Measurements from ENCODE around the gene LLGL2.
"Not testable (repeated sequence)": the region's sequence is repeated elsewhere in the genome, so short reads cannot be mapped to it uniquely, and the experiment has no call there.

The LLGL2 gene

DNA sequence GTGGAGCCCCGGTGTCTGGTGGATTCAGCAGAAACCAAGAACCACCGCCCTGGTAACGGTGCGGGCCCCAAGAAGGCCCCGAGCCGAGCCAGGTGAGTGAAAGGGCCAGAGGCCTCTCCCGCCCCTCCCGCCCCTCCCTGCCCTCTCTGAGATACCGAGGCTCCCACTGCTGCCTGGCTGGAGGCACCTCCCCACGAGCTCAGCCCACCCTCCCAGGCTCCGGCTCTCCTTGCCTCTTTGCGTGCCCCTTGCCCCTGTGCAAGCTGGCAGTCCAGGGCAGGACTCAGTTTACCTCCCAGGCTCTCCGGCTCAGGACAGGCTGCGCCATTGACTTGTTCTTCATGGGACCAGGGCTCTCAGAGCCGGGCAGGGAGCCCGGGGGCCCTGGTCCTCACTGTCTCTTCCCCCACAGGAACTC lies 48.1 kb downstream of the LLGL2 start:
- TF ChIP-seq ELF4 (IDR thresholded peaks at IDR 0.05): no peak
- TF ChIP-seq CTBP1 (IDR thresholded peaks at IDR 0.05; ENCODE audit: borderline replicate concordance): no peak
- no peak for TF ChIP-seq ZNF384 (IDR thresholded peaks at IDR 0.05)
- TF ChIP-seq FOXM1 (IDR thresholded peaks at IDR 0.05; ENCODE audit: borderline replicate concordance): no peak
- no peak for TF ChIP-seq SUZ12 (IDR thresholded peaks at IDR 0.05)
- ChIA-PET CTCF (no interaction called here), POLR2A (no interaction called here)
- DNase-seq (ENCODE audit: extremely low spot score): no peak

DNA sequence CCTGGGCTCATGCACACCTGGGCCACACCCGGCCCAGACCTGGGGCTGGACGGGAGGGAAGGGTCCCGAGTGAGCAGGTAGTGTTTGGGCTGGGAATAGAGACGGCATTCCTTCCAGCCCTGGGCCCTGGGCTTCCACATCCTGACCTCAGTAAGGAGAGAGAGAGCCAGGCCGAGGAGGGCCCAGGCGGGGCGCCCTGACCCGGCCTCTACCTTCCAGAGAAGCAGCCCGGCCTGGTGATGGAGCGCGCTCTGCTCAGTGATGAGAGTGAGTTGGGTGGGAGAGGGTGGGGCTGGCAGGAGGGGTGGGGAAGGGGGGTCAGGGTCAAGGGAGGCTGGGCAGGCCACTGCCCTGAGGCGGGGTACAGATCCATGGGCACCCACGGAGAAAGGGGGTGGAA lies 48.5 kb downstream of the LLGL2 start:
- TF ChIP-seq FOXA1 (IDR thresholded peaks at IDR 0.05): no peak
- no peak for TF ChIP-seq ELF4 (IDR thresholded peaks at IDR 0.05)
- TF ChIP-seq, protein P1, sequence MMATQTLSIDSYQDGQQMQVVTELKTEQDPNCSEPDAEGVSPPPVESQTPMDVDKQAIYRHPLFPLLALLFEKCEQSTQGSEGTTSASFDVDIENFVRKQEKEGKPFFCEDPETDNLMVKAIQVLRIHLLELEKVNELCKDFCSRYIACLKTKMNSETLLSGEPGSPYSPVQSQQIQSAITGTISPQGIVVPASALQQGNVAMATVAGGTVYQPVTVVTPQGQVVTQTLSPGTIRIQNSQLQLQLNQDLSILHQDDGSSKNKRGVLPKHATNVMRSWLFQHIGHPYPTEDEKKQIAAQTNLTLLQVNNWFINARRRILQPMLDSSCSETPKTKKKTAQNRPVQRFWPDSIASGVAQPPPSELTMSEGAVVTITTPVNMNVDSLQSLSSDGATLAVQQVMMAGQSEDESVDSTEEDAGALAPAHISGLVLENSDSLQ (IDR thresholded peaks at IDR 0.05): no peak
- TF ChIP-seq SP1 (IDR thresholded peaks at IDR 0.05): no peak
- no peak for TF ChIP-seq ARNT (IDR thresholded peaks at IDR 0.05)
- TF ChIP-seq TARDBP (IDR thresholded peaks at IDR 0.05): no peak
- no peak for TF ChIP-seq FOXM1 (IDR thresholded peaks at IDR 0.05; ENCODE audit: borderline replicate concordance)
- CTCF ChIA-PET: no interaction called here
- POLR2A ChIA-PET: no interaction called here
- DNase-seq (ENCODE audit: extremely low spot score): no peak

DNA sequence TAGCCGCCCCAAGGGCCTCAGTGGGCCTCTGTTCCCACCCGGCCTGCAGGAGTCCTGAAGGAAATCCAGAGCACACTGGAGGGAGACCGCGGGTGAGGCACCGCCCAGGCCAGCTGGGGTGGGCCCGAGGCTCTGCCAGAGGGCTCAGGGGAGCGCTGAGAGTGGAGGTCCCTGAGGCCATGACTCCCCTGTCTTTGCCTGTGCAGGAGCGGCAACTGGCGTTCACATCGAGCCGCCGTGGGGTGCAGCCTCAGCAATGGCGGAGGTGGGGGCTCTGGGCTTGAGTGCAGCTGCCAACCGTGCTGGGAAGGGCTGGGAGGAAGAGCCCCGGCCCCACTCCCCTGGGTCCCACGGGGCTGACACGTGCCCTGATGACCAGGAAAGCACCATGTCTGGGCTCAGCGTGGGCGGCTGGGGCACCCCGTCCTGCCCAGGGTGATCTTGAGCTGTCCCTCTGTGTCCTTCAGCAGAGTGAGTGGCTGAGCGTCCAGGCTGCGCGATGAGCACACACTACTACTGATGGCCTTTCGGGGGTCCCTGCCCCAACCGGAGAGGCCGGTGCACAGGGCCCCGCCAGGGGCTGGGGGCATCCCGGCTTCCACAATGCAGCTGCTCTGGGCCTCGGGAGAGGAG lies 49.0 kb downstream of the LLGL2 start:
- POLR2A ChIA-PET: no interaction called here
- TF ChIP-seq, protein P1 (IDR thresholded peaks at IDR 0.05): no peak
- no peak for TF ChIP-seq SUZ12 (IDR thresholded peaks at IDR 0.05)
- TF ChIP-seq BHLHE40 (IDR thresholded peaks at IDR 0.05; ENCODE audit: borderline replicate concordance): no peak
- TF ChIP-seq NFRKB (IDR thresholded peaks at IDR 0.05): no peak
- no peak for TF ChIP-seq CTBP1 (IDR thresholded peaks at IDR 0.05; ENCODE audit: borderline replicate concordance)
- TF ChIP-seq LEF1 (IDR thresholded peaks at IDR 0.05; ENCODE audit: borderline replicate concordance): no peak
- no peak for TF ChIP-seq ZNF384 (IDR thresholded peaks at IDR 0.05)
- no peak for TF ChIP-seq FOXK2 (IDR thresholded peaks at IDR 0.05)
- TF ChIP-seq SP1 (IDR thresholded peaks at IDR 0.05): no peak
- no peak for TF ChIP-seq FOXM1 (IDR thresholded peaks at IDR 0.05; ENCODE audit: borderline replicate concordance)
- TF ChIP-seq TARDBP (IDR thresholded peaks at IDR 0.05): no peak
- no peak for TF ChIP-seq HDGF (IDR thresholded peaks at IDR 0.05; ENCODE audit: borderline replicate concordance)
- TF ChIP-seq L3MBTL2 (conservative IDR thresholded peaks at IDR 0.05): no peak
- TF ChIP-seq ELF4 (IDR thresholded peaks at IDR 0.05): no peak
- no peak for TF ChIP-seq FOXA1 (IDR thresholded peaks at IDR 0.05)
- no peak for TF ChIP-seq ARNT (IDR thresholded peaks at IDR 0.05)
- DNase-seq (ENCODE audit: extremely low spot score): no peak
- CTCF ChIA-PET: no interaction called here

- TF ChIP-seq FOXA1 (IDR thresholded peaks at IDR 0.05) (no peak), FOXM1 (IDR thresholded peaks at IDR 0.05; ENCODE audit: borderline replicate concordance) (no peak), FOXK2 (IDR thresholded peaks at IDR 0.05) (no peak), ARNT (IDR thresholded peaks at IDR 0.05) (no peak), ZNF384 (IDR thresholded peaks at IDR 0.05) (no peak), SUZ12 (IDR thresholded peaks at IDR 0.05) (no peak), CTBP1 (IDR thresholded peaks at IDR 0.05; ENCODE audit: borderline replicate concordance) (no peak), ELF4 (IDR thresholded peaks at IDR 0.05) (no peak), SP1 (IDR thresholded peaks at IDR 0.05) (no peak), LEF1 (IDR thresholded peaks at IDR 0.05; ENCODE audit: borderline replicate concordance) (no peak), BHLHE40 (IDR thresholded peaks at IDR 0.05; ENCODE audit: borderline replicate concordance) (no peak), TARDBP (IDR thresholded peaks at IDR 0.05) (no peak), L3MBTL2 (conservative IDR thresholded peaks at IDR 0.05) (no peak), NFRKB (IDR thresholded peaks at IDR 0.05) (no peak)
- TF ChIP-seq, protein P1 (IDR thresholded peaks at IDR 0.05): no peak
- no peak for DNase-seq (ENCODE audit: extremely low spot score)
- ChIA-PET CTCF (no interaction called here), POLR2A (no interaction called here)
These were observed 49.7 kb downstream of the LLGL2 start for GRCh38 chr17:75575197-75575596.

- POLR2A ChIA-PET: no interaction called here
- no peak for TF ChIP-seq FOXA1 (IDR thresholded peaks at IDR 0.05)
- no peak for TF ChIP-seq LEF1 (IDR thresholded peaks at IDR 0.05; ENCODE audit: borderline replicate concordance)
- TF ChIP-seq SUZ12 (IDR thresholded peaks at IDR 0.05): no peak
- TF ChIP-seq HDGF (IDR thresholded peaks at IDR 0.05; ENCODE audit: borderline replicate concordance): no peak
- no peak for TF ChIP-seq ARNT (IDR thresholded peaks at IDR 0.05)
- no peak for TF ChIP-seq BHLHE40 (IDR thresholded peaks at IDR 0.05; ENCODE audit: borderline replicate concordance)
- no peak for TF ChIP-seq ZNF384 (IDR thresholded peaks at IDR 0.05)
- no peak for TF ChIP-seq ELF4 (IDR thresholded peaks at IDR 0.05)
- TF ChIP-seq SP1 (IDR thresholded peaks at IDR 0.05): no peak
- DNase-seq (ENCODE audit: extremely low spot score): no peak
- CTCF ChIA-PET: no interaction called here
These were observed 50.2 kb downstream of the LLGL2 start for GRCh38 chr17:75575728-75576127.

DNA sequence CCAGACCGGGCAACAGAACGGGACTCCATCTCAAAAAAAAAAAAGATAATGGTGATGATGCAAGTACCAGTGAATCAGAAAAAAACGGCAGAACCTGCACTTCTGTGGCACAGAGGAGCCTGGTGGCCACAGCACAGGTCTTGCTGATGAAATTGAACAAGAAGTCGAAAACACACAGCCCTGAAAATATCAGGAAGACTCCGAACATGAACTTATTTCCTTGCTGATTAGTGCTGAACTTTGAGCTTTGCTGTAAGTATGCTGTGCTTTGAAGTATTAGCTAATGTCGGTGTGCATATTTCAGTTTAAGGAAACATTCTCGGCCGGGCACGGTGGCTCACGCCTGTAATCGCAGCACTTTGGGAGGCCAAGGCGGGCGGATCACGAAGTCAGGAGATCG lies 51.2 kb downstream of the LLGL2 start:
- ChIA-PET POLR2A (no interaction called here), CTCF (interaction anchor here (0.6 kb wide), 1 partner anchor 68 kb away, joined by 3 read pairs; no protein-coding TSS in a partner anchor)
- TF ChIP-seq SUZ12 (IDR thresholded peaks at IDR 0.05) (no peak), FOXM1 (IDR thresholded peaks at IDR 0.05; ENCODE audit: borderline replicate concordance) (no peak), LEF1 (IDR thresholded peaks at IDR 0.05; ENCODE audit: borderline replicate concordance) (no peak), TARDBP (IDR thresholded peaks at IDR 0.05) (no peak), HDGF (IDR thresholded peaks at IDR 0.05; ENCODE audit: borderline replicate concordance) (no peak), FOXA1 (IDR thresholded peaks at IDR 0.05) (no peak), L3MBTL2 (conservative IDR thresholded peaks at IDR 0.05) (no peak), ELF4 (IDR thresholded peaks at IDR 0.05) (no peak), NFRKB (IDR thresholded peaks at IDR 0.05) (no peak), SP1 (IDR thresholded peaks at IDR 0.05) (no peak), BHLHE40 (IDR thresholded peaks at IDR 0.05; ENCODE audit: borderline replicate concordance) (no peak), FOXK2 (IDR thresholded peaks at IDR 0.05) (no peak), ZNF384 (IDR thresholded peaks at IDR 0.05) (no peak), CTBP1 (IDR thresholded peaks at IDR 0.05; ENCODE audit: borderline replicate concordance) (no peak)
- TF ChIP-seq, protein P1 (IDR thresholded peaks at IDR 0.05): no peak
- DNase-seq (ENCODE audit: extremely low spot score): no peak

DNA sequence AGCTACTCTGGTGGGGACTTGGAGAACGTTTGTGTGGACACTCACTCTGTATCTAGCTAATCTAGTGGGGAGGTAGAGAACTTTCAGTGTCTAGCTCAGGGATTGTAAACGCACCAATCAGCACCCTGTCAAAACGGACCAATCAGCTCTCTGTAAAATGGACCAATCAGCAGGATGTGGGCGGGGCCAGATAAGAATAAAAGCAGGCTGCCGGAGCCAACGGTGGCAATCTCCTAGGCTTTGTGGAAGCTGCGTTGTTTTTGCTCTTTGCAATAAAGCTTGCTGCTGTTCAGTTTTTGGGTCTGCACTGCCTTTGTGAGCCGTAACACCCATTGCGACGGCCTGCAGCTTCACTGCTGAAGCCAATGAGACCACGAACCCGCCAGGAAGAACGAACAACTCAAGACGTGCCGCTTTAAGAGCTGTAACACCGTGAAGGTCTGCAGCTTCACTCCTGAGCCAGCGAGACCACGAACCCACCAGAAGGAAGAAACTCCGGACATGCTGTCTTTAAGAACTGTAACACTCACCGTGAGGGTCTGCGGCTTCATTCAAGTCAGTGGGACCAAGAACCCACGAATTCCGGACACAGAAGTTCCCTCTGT lies 55.7 kb downstream of the LLGL2 start:
- CTCF ChIA-PET: interaction anchor here (1.0 to 1.1 kb wide), 2 partner anchors 20 to 168 kb away, joined by 3 read pairs; no protein-coding TSS in a partner anchor
- POLR2A ChIA-PET; DNase-seq (ENCODE audit: extremely low spot score): not testable (repeated sequence)

DNA sequence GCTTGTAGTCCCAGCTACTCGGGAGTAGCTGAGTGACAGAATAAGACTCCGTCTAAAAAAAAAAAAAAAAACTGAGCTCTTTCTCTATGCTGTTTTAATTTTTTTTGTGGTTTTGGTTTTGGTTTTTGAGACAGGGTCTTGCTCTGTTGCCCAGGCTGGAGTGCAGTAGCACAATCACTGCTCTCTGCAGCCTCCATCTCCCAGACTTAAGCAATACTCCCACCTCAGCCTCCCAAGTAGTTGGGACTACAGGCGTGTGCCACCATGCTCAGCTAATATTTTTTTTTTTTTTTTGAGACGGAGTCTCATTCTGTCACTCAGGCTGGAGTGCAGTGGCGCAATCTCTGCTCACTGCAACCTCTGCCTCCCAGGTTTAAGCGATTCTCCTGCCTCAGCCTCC lies 57.7 kb downstream of the LLGL2 start:
- CTCF ChIA-PET: interaction anchor here (0.7 to 1.5 kb wide), 2 partner anchors 18 to 103 kb away, joined by 3 to 4 read pairs; no protein-coding TSS in a partner anchor
- DNase-seq (ENCODE audit: extremely low spot score); POLR2A ChIA-PET: not testable (repeated sequence)

All from HEK293T (cell line).